Measurements from ENCODE around the gene ARHGAP19.

Gene ARHGAP19

DNA sequence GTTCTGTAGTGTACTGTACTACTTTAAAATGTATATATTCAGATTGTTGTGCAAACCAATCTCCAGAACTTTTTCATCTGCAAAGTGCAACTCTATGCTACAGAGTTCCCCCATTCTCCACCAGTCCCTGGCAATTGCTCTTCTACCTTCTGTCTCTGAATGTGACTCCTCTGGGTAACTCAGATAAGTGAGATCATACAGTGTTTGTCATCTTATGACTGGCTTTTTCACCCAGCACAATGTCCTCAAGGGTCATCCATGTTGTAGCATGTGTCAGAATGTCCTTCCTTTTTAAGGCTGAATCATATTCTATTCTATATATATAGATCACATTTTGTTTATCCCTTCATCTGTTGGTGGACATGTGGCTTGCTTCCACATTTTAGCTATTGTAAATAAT lies 117.5 kb downstream of the ARHGAP19 start:
- no peak overlapping the region for H2AFZ ChIP-seq (ENCODE audit: low read length)
- H3K27me3 ChIP-seq (replicated peaks; ENCODE audit: insufficient read depth, low read length), result peaks cover 19% of the 10 kb centered on the region
- no peaks in the 10 kb centered on the region for H3K79me2 ChIP-seq (ENCODE audit: low read length)
- no peaks in the 10 kb centered on the region for H3K36me3 ChIP-seq (replicated peaks; ENCODE audit: insufficient read depth, low read length)
- no peak for DNase-seq
- no peaks in the 10 kb centered on the region for H3K9me3 ChIP-seq (replicated peaks; ENCODE audit: insufficient read depth, low read length)
- H3K9me2 ChIP-seq (replicated peaks; ENCODE audit: insufficient read depth, low read length), result no peaks in the 10 kb centered on the region
- no peak overlapping the region for H3K4me3 ChIP-seq (ENCODE audit: low read length)
- no peaks in the 10 kb centered on the region for H3K4me1 ChIP-seq (ENCODE audit: low read length)
- H3F3A ChIP-seq (ENCODE audit: insufficient read depth, low read length), result no peaks in the 10 kb centered on the region
- no peak overlapping the region for H3K4me2 ChIP-seq (ENCODE audit: low read depth, low read length)
- H4K20me1 ChIP-seq (ENCODE audit: insufficient read depth, low read length), result no peaks in the 10 kb centered on the region
- H3K9ac ChIP-seq (ENCODE audit: low read length), result no peak overlapping the region
- no peak overlapping the region for H3K27ac ChIP-seq (ENCODE audit: low read length)
- TF ChIP-seq, protein P1, sequence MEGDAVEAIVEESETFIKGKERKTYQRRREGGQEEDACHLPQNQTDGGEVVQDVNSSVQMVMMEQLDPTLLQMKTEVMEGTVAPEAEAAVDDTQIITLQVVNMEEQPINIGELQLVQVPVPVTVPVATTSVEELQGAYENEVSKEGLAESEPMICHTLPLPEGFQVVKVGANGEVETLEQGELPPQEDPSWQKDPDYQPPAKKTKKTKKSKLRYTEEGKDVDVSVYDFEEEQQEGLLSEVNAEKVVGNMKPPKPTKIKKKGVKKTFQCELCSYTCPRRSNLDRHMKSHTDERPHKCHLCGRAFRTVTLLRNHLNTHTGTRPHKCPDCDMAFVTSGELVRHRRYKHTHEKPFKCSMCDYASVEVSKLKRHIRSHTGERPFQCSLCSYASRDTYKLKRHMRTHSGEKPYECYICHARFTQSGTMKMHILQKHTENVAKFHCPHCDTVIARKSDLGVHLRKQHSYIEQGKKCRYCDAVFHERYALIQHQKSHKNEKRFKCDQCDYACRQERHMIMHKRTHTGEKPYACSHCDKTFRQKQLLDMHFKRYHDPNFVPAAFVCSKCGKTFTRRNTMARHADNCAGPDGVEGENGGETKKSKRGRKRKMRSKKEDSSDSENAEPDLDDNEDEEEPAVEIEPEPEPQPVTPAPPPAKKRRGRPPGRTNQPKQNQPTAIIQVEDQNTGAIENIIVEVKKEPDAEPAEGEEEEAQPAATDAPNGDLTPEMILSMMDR (IDR thresholded peaks at IDR 0.05; ENCODE audit: low read length), result no peak
- no peak for TF ChIP-seq EZH2phosphoT487 (IDR thresholded peaks at IDR 0.05; ENCODE audit: low read length)
- no peak for TF ChIP-seq EZH2 (optimal IDR thresholded peaks at IDR 0.05; ENCODE audit: low read depth, low read length)

DNA sequence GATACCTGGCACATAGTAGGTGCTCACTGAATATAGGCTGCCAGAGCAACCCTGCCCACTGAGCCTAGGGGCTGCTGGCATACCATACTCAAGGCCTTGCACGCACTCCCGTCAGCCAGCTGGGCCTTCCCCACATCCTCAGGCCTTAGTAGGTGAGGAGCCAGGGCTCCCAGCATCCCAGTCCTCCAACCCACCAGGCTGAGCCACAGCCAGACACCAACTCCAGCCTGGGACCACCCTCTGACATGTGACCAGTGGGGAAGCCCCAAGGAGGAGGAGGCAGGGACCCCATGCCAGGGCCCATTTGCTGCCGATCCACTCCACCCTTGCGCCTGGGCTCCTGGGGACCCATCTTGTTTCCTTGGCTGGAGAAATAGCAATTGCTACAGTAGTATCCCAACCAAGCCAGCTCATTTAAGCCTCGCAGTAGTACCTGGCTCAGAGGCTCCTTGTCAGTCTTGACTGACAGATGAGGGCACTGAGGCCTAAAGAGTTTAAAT lies 118.1 kb downstream of the ARHGAP19 start:
- H4K20me1 ChIP-seq (ENCODE audit: insufficient read depth, low read length), result no peaks in the 10 kb centered on the region
- H3K4me2 ChIP-seq (ENCODE audit: low read depth, low read length), result no peak overlapping the region
- no peaks in the 10 kb centered on the region for H3K9me2 ChIP-seq (replicated peaks; ENCODE audit: insufficient read depth, low read length)
- H3K4me1 ChIP-seq (ENCODE audit: low read length), result no peaks in the 10 kb centered on the region
- no peaks in the 10 kb centered on the region for H3K36me3 ChIP-seq (replicated peaks; ENCODE audit: insufficient read depth, low read length)
- no peaks in the 10 kb centered on the region for H3F3A ChIP-seq (ENCODE audit: insufficient read depth, low read length)
- H3K9me3 ChIP-seq (replicated peaks; ENCODE audit: insufficient read depth, low read length), result no peaks in the 10 kb centered on the region
- peaks cover 18% of the 10 kb centered on the region for H3K27me3 ChIP-seq (replicated peaks; ENCODE audit: insufficient read depth, low read length)
- H2AFZ ChIP-seq (ENCODE audit: low read length), result no peak overlapping the region
- no peak overlapping the region for H3K9ac ChIP-seq (ENCODE audit: low read length)
- H3K79me2 ChIP-seq (ENCODE audit: low read length), result no peaks in the 10 kb centered on the region
- no peak for DNase-seq
- H3K4me3 ChIP-seq (ENCODE audit: low read length), result no peak overlapping the region
- H3K27ac ChIP-seq (ENCODE audit: low read length), result no peak overlapping the region
- TF ChIP-seq EZH2phosphoT487 (IDR thresholded peaks at IDR 0.05; ENCODE audit: low read length) (no peak), EZH2 (optimal IDR thresholded peaks at IDR 0.05; ENCODE audit: low read depth, low read length) (no peak)
- TF ChIP-seq, protein P1 (IDR thresholded peaks at IDR 0.05; ENCODE audit: low read length), result no peak

DNA sequence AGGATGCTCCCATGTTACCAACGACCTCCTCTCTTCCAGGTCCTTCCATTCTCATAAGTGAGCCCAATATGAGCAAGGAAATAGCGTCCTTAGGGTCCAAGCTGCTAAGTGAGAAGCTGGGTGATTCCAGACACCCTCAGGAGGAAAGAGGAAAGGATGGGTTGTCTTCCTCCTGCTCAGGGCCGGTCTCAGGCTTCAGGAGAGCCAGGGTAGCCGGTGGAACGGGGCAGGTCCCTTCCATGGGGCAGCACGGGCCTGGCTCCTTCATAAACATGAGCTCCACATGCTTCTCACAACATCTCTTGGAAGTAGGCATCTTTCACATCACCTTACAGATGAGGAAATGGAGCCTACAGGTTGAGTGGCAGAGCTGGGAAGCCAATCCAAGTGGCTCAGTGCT lies 119.4 kb downstream of the ARHGAP19 start:
- H3K4me1 ChIP-seq (ENCODE audit: low read length), result no peaks in the 10 kb centered on the region
- DNase-seq, result no peak
- H4K20me1 ChIP-seq (ENCODE audit: insufficient read depth, low read length), result no peaks in the 10 kb centered on the region
- no peak overlapping the region for H3K27ac ChIP-seq (ENCODE audit: low read length)
- H3K9me2 ChIP-seq (replicated peaks; ENCODE audit: insufficient read depth, low read length), result no peaks in the 10 kb centered on the region
- no peak overlapping the region for H2AFZ ChIP-seq (ENCODE audit: low read length)
- H3K9ac ChIP-seq (ENCODE audit: low read length), result no peak overlapping the region
- H3K79me2 ChIP-seq (ENCODE audit: low read length), result no peaks in the 10 kb centered on the region
- H3K36me3 ChIP-seq (replicated peaks; ENCODE audit: insufficient read depth, low read length), result no peaks in the 10 kb centered on the region
- H3K9me3 ChIP-seq (replicated peaks; ENCODE audit: insufficient read depth, low read length), result no peaks in the 10 kb centered on the region
- H3K4me3 ChIP-seq (ENCODE audit: low read length), result no peak overlapping the region
- H3K27me3 ChIP-seq (replicated peaks; ENCODE audit: insufficient read depth, low read length), result peaks cover 10% of the 10 kb centered on the region
- TF ChIP-seq EZH2 (optimal IDR thresholded peaks at IDR 0.05; ENCODE audit: low read depth, low read length) (no peak), EZH2phosphoT487 (IDR thresholded peaks at IDR 0.05; ENCODE audit: low read length) (no peak)
- TF ChIP-seq, protein P1 (IDR thresholded peaks at IDR 0.05; ENCODE audit: low read length), result no peak
- no peaks in the 10 kb centered on the region for H3F3A ChIP-seq (ENCODE audit: insufficient read depth, low read length)
- H3K4me2 ChIP-seq (ENCODE audit: low read depth, low read length), result no peak overlapping the region
